Prostate gland (tissue), 2 donors: Measurements from ENCODE around the gene BAIAP2. TPM values are rescaled to one million over a fixed set of nuclear protein-coding genes. Genes with fewer than 3 reads are reported as not detected.
A peak's percentile ranks its signal among the peaks of the same experiment; 100 is the strongest.
"Not testable (repeated sequence)": the region's sequence is repeated elsewhere in the genome, so short reads cannot be mapped to it uniquely, and the experiment has no call there.

Experiments
- DNase-seq: peaks from one replicate; pipeline ENCODE4 v3.0.0-alpha.2; 2019; ENCODE audit warnings: low spot score
- H3K27ac ChIP-seq, 2 donors: fragments of 200-600 bp; sonication (generic); 2 replicates each; pipeline ENCODE4 v1.5.1; 2017 to 2019
- H3K27me3 ChIP-seq: fragments of 200-600 bp; sonication (generic); replicated peaks from 2 replicates; pipeline ENCODE4 v1.5.1; 2019; ENCODE audit not compliant: insufficient read depth
- H3K36me3 ChIP-seq, 2 donors: fragments of 200-600 bp; sonication (generic); 1 replicate in 1 of 2; 2 replicates in 1 of 2; pipeline versions ENCODE4 v1.5.1 to v1.8.1; 2017 to 2019
- H3K4me1 ChIP-seq: fragments of 200-600 bp; sonication (generic); replicated peaks from 2 replicates; pipeline ENCODE4 v1.5.1; 2019
- H3K4me3 ChIP-seq, 2 donors: fragments of 200-600 bp; sonication (generic); 2 replicates each; pipeline ENCODE4 v1.5.1; 2017 to 2019
- H3K9me3 ChIP-seq: fragments of 200-600 bp; sonication (generic); 2 replicates; pipeline ENCODE4 v1.5.1; 2017
- POLR2A ChIP-seq: fragments of 450-650 bp; IDR thresholded peaks from one replicate; pipeline ENCODE4 v1.6.1; 2016; ENCODE audit warnings: antibody characterized with exemption, mild to moderate bottlenecking
- POLR2AphosphoS5 ChIP-seq: sonication (generic); formaldehyde crosslinking; IDR thresholded peaks from one replicate; pipeline ENCODE4 v1.6.1; 2017; ENCODE audit warnings: antibody characterized with exemption
- WGBS: methylation state at CpG from one replicate; pipeline ENCODE4 v1.1.5; 2018; 5-methylcytosine and 5-hydroxymethylcytosine counted together
- intact Hi-C: fragments of 100-400 bp; cut with DNase I; formaldehyde crosslinking; loops from one replicate; pipeline ENCODE4 v1.14.2; 2022
- total RNA-seq, 2 donors: library from RNA; depleted of rRNA; stranded (reverse); fragments of >200 nt; gene quantifications; one replicate each; pipeline ENCODE4 v1.1.0, GENCODE V29; 2016
- TF ChIP-seq, protein P1 (sequence below), 4 experiments: fragments of 200-600 bp in 2 of 4; fragments of 450-650 bp in 2 of 4; sonication (generic) in 2 of 4; IDR thresholded peaks; 1 replicate in 3 of 4; 2 replicates in 1 of 4; pipeline ENCODE4 v1.5.1; 2016 to 2019; ENCODE audit warnings: antibody characterized with exemption in 4 of 4, mild to moderate bottlenecking in 2 of 4, moderate library complexity in 2 of 4

Gene BAIAP2
- total RNA-seq, 2 donors from 2014 or later: 125 to 148 TPM

- Histone ChIP-seq H3K27ac (peak overlapping the region in 1 of 2 donors; percentile 35), H3K9me3 (no peaks in the 10 kb centered on the region), H3K4me3 (no peak overlapping the region), H3K27me3 (no peaks in the 10 kb centered on the region), H3K36me3 (no peaks in the 10 kb centered on the region), H3K4me1 (peaks cover 11% of the 10 kb centered on the region)
- WGBS: 21% methylated on average over 35 of the region's 37 CpGs
- TF ChIP-seq, protein P1, sequence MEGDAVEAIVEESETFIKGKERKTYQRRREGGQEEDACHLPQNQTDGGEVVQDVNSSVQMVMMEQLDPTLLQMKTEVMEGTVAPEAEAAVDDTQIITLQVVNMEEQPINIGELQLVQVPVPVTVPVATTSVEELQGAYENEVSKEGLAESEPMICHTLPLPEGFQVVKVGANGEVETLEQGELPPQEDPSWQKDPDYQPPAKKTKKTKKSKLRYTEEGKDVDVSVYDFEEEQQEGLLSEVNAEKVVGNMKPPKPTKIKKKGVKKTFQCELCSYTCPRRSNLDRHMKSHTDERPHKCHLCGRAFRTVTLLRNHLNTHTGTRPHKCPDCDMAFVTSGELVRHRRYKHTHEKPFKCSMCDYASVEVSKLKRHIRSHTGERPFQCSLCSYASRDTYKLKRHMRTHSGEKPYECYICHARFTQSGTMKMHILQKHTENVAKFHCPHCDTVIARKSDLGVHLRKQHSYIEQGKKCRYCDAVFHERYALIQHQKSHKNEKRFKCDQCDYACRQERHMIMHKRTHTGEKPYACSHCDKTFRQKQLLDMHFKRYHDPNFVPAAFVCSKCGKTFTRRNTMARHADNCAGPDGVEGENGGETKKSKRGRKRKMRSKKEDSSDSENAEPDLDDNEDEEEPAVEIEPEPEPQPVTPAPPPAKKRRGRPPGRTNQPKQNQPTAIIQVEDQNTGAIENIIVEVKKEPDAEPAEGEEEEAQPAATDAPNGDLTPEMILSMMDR (IDR thresholded peaks at IDR 0.05): no peak
- no peak for TF ChIP-seq POLR2AphosphoS5
- no peak for TF ChIP-seq POLR2A
- DNase-seq: no peak
- intact Hi-C loops: no loop called here
These were observed 7.1 kb upstream of the BAIAP2 start for GRCh38 chr17:81027591-81028505.

DNA sequence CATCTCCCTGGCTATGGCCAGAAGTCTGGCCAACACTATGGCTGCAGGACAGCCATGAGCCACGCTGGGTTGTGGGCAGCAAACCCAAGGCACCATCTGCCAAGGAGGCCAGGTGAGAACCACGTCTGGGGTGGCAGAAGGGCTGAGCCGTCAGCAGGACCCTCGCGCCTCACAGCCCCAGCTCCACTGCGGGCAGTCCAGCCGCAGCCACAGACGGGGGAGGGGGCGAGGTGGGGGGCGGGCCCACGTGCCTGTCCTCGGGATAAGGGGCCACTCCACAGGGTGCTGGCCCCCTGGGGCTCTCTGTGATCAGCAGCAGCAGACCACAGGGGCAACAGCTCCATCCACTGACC is 6.5 kb upstream of the BAIAP2 start:
- Histone ChIP-seq H3K27ac (no peak overlapping the region), H3K27me3 (no peaks in the 10 kb centered on the region), H3K9me3 (no peaks in the 10 kb centered on the region), H3K36me3 (no peaks in the 10 kb centered on the region), H3K4me3 (no peak overlapping the region), H3K4me1 (peaks cover 17% of the 10 kb centered on the region)
- intact Hi-C loops: no loop called here
- WGBS: 26% methylated on average over 11 of the region's 12 CpGs
- TF ChIP-seq, protein P1 (IDR thresholded peaks at IDR 0.05): no peak
- TF ChIP-seq POLR2A: no peak
- no peak for DNase-seq

DNA sequence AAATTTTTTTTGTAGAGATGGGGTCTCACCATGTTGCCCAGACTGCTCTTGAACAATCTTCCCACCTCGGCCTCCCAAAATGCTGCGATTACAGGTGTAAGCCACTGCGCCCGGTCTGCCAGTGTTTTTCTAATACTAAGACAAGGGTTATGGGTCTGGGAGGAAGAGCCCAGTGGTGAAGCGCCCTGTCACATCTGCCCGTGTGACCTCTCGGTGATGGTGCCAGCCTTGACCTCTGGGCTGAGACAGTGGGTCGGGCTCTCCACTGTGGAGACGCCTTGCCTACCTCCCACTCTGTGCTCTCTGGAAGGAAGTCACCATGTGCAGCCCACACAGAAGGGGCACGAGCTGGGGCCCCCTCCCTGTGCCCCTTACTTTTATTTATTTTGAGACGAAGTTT is 5.1 kb upstream of the BAIAP2 start:
- 95% methylated on average over 11 of the region's 11 CpGs for WGBS
- H3K4me1 ChIP-seq: peaks cover 22% of the 10 kb centered on the region
- intact Hi-C loops: no loop called here
- TF ChIP-seq POLR2AphosphoS5 (no peak), POLR2A (no peak)
- TF ChIP-seq, protein P1 (IDR thresholded peaks at IDR 0.05): no peak
- no peak overlapping the region for H3K4me3 ChIP-seq
- H3K27me3 ChIP-seq: no peaks in the 10 kb centered on the region
- H3K36me3 ChIP-seq: no peaks in the 10 kb centered on the region
- DNase-seq: no peak
- H3K27ac ChIP-seq: no peak overlapping the region
- H3K9me3 ChIP-seq: no peaks in the 10 kb centered on the region

DNA sequence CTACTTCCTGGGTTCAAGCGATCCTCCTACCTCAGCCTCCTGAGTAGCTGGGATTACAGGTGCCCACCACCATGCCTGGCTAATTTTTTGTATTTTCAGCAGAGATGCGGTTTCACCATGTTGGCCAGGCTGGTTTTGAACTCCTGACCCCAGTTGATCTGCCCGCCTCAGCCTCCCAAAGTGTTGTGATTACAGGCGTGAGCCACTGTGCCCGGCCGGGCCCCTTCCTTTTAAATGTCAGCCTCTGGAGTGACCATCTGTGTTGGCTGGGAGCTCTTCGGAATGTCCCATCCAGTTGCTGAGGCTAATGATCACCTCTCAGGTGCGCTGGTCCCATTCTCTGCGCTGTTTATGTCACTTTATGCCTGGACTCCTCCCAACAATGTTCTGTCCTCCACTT is 4.6 kb upstream of the BAIAP2 start:
- H3K36me3 ChIP-seq, H3K4me3 ChIP-seq, DNase-seq, intact Hi-C loops, H3K27me3 ChIP-seq, H3K9me3 ChIP-seq, H3K27ac ChIP-seq: not testable (repeated sequence)
- WGBS: 96% methylated on average over 9 of the region's 9 CpGs
- peaks cover 22% of the 10 kb centered on the region for H3K4me1 ChIP-seq

DNA sequence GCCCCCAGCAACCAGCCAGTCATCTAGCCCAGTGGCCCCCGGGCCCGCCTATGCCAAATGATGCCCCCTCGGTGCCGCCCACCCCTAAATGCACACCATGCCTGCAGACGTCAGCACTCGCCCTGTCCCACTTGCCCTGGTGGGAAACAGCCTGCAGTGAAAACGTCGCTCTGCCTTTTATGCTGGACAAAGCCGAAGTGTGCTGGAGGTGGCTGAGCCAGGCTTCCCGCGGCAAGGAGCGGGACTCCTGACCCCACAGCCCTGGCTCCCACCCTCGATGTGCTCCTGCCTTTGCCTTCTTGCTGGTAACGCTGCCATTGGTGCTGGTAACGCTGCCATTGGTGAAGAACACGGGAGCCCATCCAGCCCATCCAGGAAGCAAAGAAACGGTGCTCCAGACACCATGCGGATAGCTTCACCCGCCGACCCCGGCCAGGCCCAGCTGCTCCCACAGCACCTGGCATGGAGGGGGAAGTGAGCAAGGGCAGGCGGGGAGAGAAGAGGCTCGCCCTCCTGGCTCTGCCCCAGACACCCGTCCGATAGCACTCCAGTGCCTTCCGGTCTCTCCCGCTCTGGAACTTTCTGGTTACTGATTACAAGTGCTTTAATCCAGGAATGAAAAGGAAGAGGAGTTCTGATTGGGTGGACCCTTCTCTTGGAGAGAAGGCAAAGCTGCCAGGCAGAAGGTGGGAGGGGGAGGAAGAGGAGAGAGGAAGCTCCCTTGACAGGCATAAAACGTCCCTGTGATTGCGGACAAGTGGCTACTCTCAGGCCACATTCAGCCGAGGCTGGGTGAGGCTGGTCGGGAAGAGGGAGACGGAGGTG is 4.0 kb upstream of the BAIAP2 start:
- H3K36me3 ChIP-seq: no peaks in the 10 kb centered on the region
- DNase-seq: no peak
- intact Hi-C loops: no loop called here
- TF ChIP-seq POLR2A (no peak), POLR2AphosphoS5 (peak; percentile 16)
- TF ChIP-seq, protein P1 (IDR thresholded peaks at IDR 0.05): no peak
- peaks cover 22% of the 10 kb centered on the region for H3K4me1 ChIP-seq
- H3K27ac ChIP-seq: no peak overlapping the region
- no peak overlapping the region for H3K4me3 ChIP-seq
- no peaks in the 10 kb centered on the region for H3K27me3 ChIP-seq
- WGBS: 78% methylated on average over 32 of the region's 32 CpGs
- H3K9me3 ChIP-seq: no peaks in the 10 kb centered on the region
